HG03575 (cell line): ENCODE data around the gene STAG1.
"Not testable (repeated sequence)": the region's sequence is repeated elsewhere in the genome, so short reads cannot be mapped to it uniquely, and the experiment has no call there.

Experiments used
- ATAC-seq: cut with Tn5 transposase; IDR thresholded peaks from one replicate; pipeline ENCODE4 v1.9.1; 2021; ENCODE audit not compliant: unreplicated experiment, insufficient number of reproducible peaks, low FRiP score; ENCODE audit errors: extremely low read depth

STAG1 gene

DNA sequence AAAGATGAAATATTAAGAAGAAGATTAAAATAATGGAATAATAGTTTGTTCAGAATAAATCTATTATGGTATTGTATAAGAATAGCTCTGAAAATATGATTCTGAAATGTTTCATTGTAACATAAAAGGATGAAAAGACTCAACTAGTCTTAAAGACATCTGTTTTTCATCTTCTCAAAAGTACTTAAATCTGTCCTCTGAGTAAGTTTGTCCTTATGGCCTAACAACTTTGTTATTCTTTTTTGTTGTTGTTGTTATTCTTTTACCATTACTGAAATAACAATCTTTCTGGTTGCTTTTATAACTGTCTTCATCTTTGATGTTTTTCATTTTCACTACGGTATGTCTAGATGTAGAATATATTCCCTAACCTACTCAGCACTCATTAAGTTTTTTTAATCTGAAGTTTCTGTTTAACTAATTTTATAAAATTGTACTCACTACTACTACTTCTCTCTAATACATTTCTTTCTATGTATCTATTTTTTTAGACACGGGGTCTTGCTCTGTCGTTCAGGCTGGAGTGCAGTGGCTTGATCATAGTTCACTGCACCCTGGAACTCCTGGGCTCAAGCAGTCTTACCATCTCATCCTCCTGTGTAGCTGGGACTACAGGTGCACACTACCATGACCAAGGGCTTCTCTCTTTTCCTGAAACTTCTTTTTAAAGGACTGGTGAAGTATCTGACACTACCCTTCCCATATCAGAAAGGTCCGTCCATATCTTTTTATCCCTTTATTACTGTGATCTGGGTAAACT is 261.4 kb downstream of the STAG1 start:
- ATAC-seq, result no peak

DNA sequence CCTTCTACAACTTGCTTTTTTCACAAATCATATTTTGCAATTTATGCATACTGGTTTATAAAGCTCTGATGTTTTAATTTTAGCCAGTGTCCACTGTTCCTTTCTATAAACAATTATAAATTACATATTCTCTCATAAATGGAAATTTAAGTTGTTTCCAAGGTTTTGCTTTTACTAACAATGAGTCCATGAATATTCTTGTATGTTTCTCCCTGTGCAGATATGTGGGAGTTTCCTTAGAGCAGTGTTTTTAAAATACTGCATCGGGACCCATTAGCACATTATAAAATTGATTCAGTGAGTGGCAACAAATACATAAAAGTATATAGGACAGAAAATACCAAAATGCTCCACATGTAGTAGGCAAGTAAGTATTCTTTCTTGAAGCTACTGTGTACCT is 266.4 kb downstream of the STAG1 start:
- ATAC-seq, result no peak

DNA sequence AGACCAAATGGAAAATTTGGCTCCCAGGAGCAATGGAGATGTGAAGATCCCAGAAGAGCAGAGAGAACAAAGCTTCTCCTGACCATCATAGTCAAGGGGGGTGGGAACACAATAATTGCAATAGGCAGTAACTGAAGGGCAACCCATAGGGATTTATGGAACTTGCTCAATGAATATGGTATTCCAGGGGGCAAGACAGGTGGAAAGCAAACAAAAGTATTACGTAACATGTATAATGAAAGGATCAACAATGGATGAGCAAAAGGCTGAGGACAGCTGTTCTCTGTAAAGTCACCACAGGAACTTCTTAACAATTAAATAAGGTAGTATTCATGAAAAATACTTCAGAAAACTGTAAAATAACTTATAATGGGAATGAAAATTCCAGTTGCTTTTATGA is 275.9 kb downstream of the STAG1 start:
- no peak for ATAC-seq

DNA sequence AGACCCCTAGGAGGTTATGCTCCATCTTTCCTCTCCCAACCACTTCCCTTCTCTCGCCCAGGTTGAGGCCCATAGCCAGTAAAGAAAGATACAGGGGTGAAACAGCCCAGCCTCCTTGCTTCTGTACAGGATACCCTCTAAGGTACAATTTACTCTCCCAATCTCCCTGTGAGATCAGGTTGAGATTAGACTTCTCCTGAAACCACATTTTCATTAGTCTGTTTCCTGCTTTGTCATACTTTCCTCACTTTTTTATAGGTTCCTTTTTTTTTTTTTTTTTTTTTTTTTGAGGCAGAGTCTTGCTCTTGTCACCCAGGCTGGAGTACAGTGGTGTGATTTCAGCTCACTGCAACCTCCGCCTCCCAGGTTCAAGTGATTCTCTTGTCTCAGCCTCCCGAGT is 277.3 kb downstream of the STAG1 start:
- ATAC-seq, result not testable (repeated sequence)

DNA sequence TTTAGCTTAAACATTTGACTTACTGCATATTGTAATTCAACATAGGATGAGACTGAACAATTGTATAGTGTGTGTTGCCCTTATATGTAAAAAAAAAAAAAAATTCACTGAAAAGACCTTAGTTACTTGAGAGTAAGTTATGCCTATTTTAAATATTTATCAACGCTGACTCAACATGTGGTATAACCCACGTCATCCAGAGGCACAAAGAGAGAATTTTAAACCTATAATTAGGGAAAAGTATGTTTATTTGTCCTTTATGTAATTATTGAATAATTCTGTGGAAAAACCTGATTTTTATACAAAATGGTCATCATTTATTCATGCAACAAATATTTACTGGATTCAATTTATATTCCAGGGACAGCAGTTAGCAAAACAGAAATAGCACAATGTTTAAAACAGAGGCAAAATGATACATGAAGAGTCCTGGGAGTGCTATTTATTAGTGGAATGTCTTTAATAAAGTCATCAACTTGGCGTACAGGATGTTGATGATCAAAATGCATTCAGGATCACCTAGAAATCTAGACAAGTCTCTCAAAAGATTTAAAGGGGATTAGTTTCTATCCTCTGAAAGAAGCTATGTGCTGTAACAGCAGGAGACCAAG is 278.4 kb downstream of the STAG1 start:
- no peak for ATAC-seq

DNA sequence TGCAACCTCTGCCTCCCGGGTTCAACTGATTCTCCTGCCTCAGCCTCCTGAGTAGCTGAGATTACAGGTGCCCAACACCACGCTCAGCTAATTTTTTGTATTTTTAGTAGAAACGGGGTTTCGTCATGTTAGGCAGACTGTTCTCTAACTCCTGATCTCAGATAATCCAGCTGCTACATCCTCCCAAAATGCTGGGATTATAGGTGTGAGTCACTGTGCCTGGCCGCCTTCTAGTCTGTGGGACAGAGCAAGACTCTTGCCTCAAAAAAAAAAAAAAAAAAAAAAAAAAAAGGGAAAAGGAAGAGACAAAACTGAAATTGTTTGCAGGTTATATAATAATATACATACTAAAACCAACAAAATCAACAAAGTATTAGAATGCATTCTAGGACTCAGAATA is 286.9 kb downstream of the STAG1 start:
- no peak for ATAC-seq

DNA sequence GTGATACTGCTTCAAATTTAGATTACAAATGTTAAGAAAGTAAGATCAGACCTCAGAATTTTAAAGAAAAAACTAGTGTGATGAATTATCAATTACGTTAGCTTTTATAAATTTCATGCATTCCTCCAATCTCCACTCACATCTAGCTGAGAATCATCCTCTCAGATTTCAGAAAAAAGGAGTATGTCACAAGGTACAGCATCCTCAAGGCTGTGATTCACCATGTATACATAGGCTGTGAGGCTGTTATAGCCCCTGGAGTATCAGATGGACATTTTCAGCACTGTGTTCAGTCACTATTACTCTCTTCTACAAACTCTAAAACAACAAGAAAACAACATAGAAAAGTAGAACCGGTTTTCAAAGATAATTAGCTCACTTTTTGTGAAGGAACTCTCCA is 287.7 kb downstream of the STAG1 start:
- no peak for ATAC-seq

DNA sequence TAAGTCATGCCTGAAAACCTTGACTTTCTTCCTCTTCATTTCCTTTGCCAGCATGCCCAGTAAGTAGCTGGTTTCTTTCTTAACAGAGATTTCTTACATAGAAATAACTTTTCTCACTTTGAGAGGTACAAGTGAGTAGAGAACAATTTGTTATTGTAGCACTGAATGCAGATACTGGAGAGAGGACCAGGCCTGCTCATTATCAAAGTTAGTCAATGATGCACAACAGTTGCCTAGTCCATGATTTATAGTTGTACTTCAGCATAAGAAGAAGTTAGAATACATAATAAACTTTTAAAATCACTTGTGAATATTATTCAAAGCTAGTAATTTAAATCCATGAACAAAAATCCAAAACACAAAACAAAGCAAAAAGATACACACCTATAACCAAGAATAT is 289.0 kb downstream of the STAG1 start:
- ATAC-seq, result no peak

DNA sequence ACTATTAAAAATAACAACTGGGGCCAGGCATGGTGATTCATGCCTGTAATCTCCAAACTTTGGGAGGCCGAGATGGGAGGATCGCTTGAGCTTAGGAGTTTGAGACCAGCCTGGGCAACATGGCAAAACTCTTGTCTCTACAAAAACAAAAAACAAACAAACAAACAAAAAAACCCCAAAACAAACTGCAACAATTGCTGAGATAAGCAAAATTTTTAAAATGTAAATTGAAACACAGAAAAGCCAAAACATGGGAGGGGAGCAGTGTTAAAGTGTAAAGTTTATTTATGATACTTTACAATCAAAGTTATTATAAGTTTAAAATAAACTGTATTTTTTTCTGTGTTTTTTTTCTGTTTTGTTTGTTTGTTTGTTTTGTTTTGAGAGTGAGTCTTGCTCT is 294.4 kb downstream of the STAG1 start:
- no peak for ATAC-seq

DNA sequence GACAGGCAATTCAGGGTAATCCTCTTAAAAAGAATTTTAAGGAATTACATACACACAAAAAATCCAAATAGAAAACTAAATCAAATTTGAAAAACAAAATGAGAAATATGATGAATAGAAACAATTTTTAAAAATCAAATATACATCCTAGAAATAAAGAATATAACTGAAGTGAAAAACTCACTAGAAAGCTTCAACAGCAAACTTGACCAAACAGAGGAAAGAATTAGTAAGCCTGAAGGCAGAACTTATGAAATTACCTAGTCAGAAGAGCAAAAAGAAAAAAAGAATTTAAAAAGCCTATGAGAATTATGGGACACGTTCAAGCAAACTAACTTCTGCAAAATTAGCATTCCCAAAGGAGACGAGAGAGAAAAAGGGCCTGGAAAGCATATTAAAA is 296.0 kb downstream of the STAG1 start:
- ATAC-seq, result no peak

DNA sequence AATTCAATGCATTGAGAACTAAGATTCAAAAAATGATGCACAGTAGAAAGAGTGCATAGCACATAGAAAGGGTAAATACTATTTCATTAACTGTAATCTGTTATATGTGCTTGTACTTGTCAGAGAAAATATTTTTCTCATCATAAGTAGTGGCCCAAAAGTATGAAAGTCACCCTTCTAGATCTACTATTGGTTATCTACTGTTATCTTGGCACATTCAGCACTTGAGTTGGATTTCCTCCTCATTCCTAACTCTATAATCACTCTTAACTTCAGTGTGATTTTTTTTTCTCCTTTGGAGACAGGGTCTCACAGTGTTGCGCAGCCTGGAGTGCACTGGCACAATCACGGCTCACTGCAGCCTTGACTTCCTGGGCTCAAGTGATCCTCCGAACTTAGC is 307.6 kb downstream of the STAG1 start:
- ATAC-seq, result no peak

DNA sequence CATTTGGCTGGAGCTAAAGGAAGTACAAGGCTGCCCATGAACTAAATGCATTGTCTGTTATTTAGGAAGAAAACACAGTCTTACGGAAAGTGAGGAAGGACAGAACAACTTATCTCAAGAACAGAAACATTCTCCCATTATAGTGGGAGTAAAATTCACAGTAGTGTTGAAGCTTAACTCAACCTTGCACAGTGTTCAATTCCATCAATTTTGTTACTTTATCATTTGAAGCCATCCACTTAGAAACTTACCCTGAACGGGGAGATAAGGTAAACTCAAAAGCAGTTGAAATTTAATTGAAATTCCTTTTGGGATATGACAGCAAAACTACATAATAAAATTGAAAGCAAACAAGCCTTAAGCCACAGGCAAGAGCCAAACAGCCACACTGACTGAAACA is 315.1 kb downstream of the STAG1 start:
- no peak for ATAC-seq

DNA sequence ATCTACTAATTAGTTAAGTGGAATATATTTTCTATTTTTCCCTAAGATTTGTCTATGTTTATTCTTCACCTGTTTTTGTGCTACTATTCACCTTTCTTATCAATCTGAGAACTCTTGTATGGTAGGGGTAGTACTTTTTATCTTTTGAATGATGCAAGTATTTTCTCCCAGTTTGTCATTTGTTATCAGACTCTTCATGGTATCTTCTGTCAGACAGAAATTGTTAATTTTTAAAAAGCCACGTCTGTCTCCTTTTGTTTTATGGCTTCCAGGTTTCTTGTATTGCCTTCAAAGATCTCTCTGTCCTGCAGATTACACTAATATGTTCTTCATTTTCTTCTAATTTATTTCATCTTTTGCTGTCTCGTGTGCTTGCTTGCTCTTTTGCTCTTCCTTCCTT is 317.7 kb downstream of the STAG1 start:
- no peak for ATAC-seq

DNA sequence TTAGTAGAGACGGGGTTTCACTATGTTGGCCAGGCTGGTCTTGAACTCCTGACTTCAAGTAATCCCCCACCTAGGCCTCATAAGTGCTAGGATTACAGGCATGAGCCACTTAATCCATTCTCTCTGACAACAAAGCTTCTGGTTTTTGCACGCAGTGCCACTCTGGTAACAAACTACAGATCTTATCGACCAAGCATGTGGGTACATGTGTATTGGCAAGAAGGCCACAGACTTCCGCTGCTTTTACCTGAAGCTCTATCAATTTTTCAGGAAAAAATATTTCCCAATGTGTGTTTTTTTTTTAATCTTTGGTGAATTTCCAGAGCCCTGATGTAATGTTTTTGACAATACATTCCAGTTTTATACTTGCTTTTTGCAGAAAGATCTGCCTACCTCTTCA is 319.5 kb downstream of the STAG1 start:
- ATAC-seq, result no peak

DNA sequence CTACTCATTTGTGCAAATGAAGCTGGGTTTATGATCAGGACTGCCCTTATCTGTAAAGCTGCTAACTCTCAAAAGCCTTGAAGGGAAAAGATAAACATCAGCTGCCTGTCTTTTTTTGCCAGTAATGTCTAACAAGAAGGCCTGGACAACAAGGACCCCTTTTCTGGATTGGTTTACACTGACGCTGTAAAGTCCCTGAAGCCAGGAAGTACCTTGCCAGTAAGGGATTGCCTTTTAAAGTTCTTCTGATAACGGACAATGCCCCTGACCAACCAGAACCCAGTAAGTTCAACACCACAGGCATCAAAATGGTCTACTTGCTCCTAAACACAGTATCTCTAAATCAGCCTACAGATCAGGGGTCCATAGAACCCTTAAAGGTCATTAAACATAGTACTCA is 324.0 kb downstream of the STAG1 start:
- ATAC-seq, result no peak

DNA sequence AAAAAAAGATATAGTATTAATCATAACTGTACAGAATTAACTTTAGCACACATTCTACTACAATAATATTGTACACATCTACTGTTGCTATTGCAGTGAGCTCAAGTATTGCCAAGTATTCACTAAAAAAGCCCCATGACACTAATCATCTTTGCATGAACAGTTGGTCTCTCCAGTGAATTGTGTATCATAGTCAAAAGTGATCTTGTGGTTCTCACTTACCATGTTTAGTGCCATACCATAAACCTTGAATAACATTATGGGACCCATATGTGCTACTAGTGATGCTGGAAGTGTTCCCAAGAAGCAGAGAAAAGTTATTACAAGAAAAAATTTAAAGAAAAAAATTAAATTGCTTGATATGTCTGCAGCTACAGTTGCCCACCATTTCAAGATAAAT is 324.9 kb downstream of the STAG1 start:
- ATAC-seq, result no peak

DNA sequence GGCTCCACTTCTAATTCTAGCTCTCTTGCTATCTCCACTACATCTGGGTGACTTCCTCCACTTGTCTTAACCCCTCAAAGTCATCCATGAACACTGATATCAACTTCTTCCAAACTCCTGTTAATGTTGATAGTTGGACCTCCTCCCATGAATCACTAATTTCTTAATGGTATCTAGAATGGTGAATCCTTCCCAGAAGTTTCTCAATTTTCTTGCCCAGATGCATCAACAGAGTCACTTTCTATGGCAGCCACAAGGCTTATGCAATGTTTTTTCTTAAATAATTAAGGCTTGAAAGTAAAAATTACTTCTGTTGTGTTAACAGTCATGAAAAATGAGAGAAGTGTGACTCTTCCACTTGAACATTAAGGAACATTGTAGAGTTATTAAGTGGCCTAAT is 337.7 kb downstream of the STAG1 start:
- ATAC-seq, result no peak

DNA sequence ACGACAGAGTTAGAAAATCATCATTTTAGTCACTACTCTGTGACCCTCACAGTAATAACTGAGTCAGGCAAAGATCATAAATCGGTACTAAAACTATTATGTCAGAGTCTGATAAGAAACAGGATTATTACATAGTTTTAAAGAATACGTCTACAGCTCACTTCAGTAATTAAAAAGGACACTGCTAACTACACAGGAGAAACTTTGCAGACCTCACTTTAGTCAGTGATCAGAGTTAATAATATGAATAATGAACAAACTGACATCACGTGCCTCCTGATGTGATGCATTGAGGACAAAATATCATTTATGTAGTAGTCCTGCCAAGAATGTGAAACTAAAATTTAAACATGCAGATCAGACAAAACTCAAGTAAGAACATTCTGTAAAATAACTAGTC is 339.9 kb downstream of the STAG1 start:
- ATAC-seq, result no peak

DNA sequence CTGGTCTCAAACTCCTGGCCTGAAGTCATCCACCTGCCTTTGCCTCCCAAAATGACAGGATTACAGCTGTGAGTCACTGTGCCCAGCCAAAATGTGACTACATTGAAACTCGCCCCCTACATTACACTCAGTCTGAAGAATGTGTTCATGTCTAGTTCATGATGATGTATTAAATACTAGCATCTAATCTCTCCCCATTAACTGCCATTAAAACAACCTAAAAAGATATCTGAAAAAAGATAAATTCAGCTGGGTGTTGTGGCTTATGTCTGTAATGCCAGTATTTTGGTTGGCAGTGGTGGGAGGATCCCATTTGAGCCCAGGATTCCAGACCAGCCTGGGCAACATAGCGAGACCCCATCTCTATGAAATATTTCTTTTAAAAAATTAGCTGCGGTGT is 342.6 kb downstream of the STAG1 start:
- ATAC-seq, result no peak

DNA sequence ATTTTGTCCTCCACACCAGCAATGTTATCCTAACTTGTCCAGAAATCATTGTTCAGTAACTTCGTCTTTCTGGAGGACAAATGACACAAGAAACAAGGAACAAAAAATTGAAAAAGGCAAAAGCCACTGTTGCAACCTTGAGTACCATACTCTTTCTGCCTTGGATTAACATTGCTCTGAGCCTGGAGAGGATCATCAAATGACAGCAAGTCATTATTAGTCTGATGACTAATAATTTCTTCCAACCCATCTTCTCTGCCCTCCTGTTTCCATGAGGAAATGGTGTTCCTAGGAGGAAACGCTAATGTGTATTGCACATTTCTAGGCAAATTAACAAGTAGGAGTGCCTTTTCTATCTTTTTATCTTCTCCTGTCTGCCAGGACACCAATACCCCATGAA is 348.1 kb downstream of the STAG1 start:
- no peak for ATAC-seq

DNA sequence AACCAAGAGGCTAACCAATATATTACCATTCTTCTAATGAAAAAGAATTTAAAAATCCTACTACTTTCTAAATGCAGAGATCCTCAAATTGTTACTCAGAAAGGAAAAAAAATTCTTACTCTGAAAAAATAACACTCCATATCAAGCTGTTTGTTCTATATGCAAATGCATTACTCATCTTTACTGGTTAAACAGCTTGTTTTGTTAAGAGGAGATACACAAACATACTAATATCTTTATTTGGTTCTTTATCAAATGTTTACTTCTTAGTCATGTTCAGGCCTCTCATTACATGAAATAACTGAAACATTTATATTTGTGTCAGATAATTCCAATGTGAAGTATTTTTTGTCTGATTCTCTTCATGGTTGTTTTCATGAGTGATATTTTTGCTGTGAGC is 355.3 kb downstream of the STAG1 start:
- no peak for ATAC-seq
